ENCODE data around the gene AQP7. TPM values are rescaled to one million over a fixed set of nuclear protein-coding genes. Genes with fewer than 3 reads are reported as not detected.
"Not testable (repeated sequence)": the region's sequence is repeated elsewhere in the genome, so short reads cannot be mapped to it uniquely, and the experiment has no call there.

Gene AQP7
- total RNA-seq, 1 experiment from 2014 or later: 2.2 TPM

- POLR2A ChIA-PET; intact Hi-C loops (cut with micrococcal nuclease; ENCODE audit: unreplicated experiment); H3K4me3 Mint-ChIP-seq (ENCODE audit: unreplicated experiment); H3K4me1 ChIP-seq; H3K36me3 ChIP-seq (ENCODE audit: control insufficient read depth, insufficient read depth, low read length); H3K9me3 Mint-ChIP-seq (ENCODE audit: unreplicated experiment); H3K36me3 Mint-ChIP-seq (ENCODE audit: insufficient read depth, unreplicated experiment); H3K27me3 Mint-ChIP-seq (ENCODE audit: insufficient read depth, unreplicated experiment); H3K4me3 ChIP-seq (ENCODE audit: low read depth, low read length); DNase-seq; CTCF ChIA-PET; H3K27me3 ChIP-seq (replicated peaks; ENCODE audit: control insufficient read depth, insufficient read depth, low read length); BruUV-seq (replicated peaks); H3K9me3 ChIP-seq; H3K27ac Mint-ChIP-seq (ENCODE audit: unreplicated experiment): not testable (repeated sequence)
- H3K4me1 Mint-ChIP-seq (ENCODE audit: low read depth, unreplicated experiment): peaks cover 17% of the 10 kb centered on the region
Observed at GRCh38 chr9:33386641-33386996, 15.7 kb downstream of the AQP7 start.

GRCh38 chr9:33385979-33386640 is 16.3 kb downstream of the AQP7 start:
- H3K27ac Mint-ChIP-seq (ENCODE audit: unreplicated experiment); POLR2A ChIA-PET; H3K27me3 ChIP-seq (replicated peaks; ENCODE audit: control insufficient read depth, insufficient read depth, low read length); intact Hi-C loops (cut with micrococcal nuclease; ENCODE audit: unreplicated experiment); H3K36me3 ChIP-seq (ENCODE audit: control insufficient read depth, insufficient read depth, low read length); BruUV-seq (replicated peaks); H3K4me3 Mint-ChIP-seq (ENCODE audit: unreplicated experiment); H3K9me3 ChIP-seq; H3K4me1 ChIP-seq; H3K36me3 Mint-ChIP-seq (ENCODE audit: insufficient read depth, unreplicated experiment); H3K4me3 ChIP-seq (ENCODE audit: low read depth, low read length); H3K9me3 Mint-ChIP-seq (ENCODE audit: unreplicated experiment); DNase-seq; H3K27me3 Mint-ChIP-seq (ENCODE audit: insufficient read depth, unreplicated experiment); CTCF ChIA-PET: not testable (repeated sequence)
- peaks cover 17% of the 10 kb centered on the region for H3K4me1 Mint-ChIP-seq (ENCODE audit: low read depth, unreplicated experiment)

GRCh38 chr9:33385536-33385935 is 16.8 kb downstream of the AQP7 start:
- H3K36me3 Mint-ChIP-seq (ENCODE audit: insufficient read depth, unreplicated experiment): not testable (repeated sequence)

GRCh38 chr9:33383396-33383795 is 19.0 kb downstream of the AQP7 start:
- H3K9me3 Mint-ChIP-seq (ENCODE audit: unreplicated experiment); H3K4me3 Mint-ChIP-seq (ENCODE audit: unreplicated experiment); BruUV-seq (replicated peaks); DNase-seq; H3K36me3 ChIP-seq (ENCODE audit: control insufficient read depth, insufficient read depth, low read length); H3K27me3 Mint-ChIP-seq (ENCODE audit: insufficient read depth, unreplicated experiment); intact Hi-C loops (cut with micrococcal nuclease; ENCODE audit: unreplicated experiment); CTCF ChIA-PET; H3K36me3 Mint-ChIP-seq (ENCODE audit: insufficient read depth, unreplicated experiment); H3K4me1 Mint-ChIP-seq (ENCODE audit: low read depth, unreplicated experiment); H3K27me3 ChIP-seq (replicated peaks; ENCODE audit: control insufficient read depth, insufficient read depth, low read length); H3K4me3 ChIP-seq (ENCODE audit: low read depth, low read length); H3K9me3 ChIP-seq; POLR2A ChIA-PET; H3K4me1 ChIP-seq: not testable (repeated sequence)
- peak overlapping the region; percentile 67 for H3K27ac Mint-ChIP-seq (ENCODE audit: unreplicated experiment)

More at GRCh38 chr9:33385536-33385935, 16.8 kb downstream of the AQP7 start:
- H3K4me3 Mint-ChIP-seq (ENCODE audit: unreplicated experiment); H3K9me3 Mint-ChIP-seq (ENCODE audit: unreplicated experiment); H3K27me3 Mint-ChIP-seq (ENCODE audit: insufficient read depth, unreplicated experiment); CTCF ChIA-PET; intact Hi-C loops (cut with micrococcal nuclease; ENCODE audit: unreplicated experiment); BruUV-seq (replicated peaks); H3K36me3 ChIP-seq (ENCODE audit: control insufficient read depth, insufficient read depth, low read length); H3K27me3 ChIP-seq (replicated peaks; ENCODE audit: control insufficient read depth, insufficient read depth, low read length); DNase-seq; POLR2A ChIA-PET; H3K4me3 ChIP-seq (ENCODE audit: low read depth, low read length); H3K27ac Mint-ChIP-seq (ENCODE audit: unreplicated experiment); H3K9me3 ChIP-seq; H3K4me1 ChIP-seq: not testable (repeated sequence)
- peaks cover 16% of the 10 kb centered on the region for H3K4me1 Mint-ChIP-seq (ENCODE audit: low read depth, unreplicated experiment)

DNA sequence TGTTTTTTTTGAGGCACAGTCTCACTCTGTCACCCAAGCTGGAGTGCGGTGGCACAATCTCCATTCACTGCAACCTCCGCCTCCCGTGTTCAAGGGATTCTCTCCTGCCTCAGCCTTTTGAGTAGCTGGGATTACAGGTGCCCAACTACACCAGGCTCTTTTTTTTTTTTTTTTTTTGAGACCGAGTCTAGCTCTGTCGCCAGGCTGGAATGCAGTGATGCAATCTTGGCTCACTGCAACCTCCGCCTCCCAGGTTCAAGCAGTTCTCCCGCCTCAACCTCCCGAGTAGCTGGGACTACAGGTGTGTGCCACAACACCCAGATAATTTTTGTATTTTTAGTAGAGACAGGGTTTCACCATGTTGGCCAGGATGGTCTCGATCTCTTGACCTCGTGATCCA is 20.0 kb downstream of the AQP7 start:
- H3K4me3 ChIP-seq (ENCODE audit: low read depth, low read length); H3K27me3 Mint-ChIP-seq (ENCODE audit: insufficient read depth, unreplicated experiment); H3K36me3 ChIP-seq (ENCODE audit: control insufficient read depth, insufficient read depth, low read length); H3K9me3 Mint-ChIP-seq (ENCODE audit: unreplicated experiment); intact Hi-C loops (cut with micrococcal nuclease; ENCODE audit: unreplicated experiment); H3K4me3 Mint-ChIP-seq (ENCODE audit: unreplicated experiment); H3K36me3 Mint-ChIP-seq (ENCODE audit: insufficient read depth, unreplicated experiment); H3K9me3 ChIP-seq; BruUV-seq (replicated peaks); H3K27me3 ChIP-seq (replicated peaks; ENCODE audit: control insufficient read depth, insufficient read depth, low read length): not testable (repeated sequence)
- POLR2A ChIA-PET: interaction anchor here (0.6 kb wide), 2 partner anchors 10 to 698 kb away, joined by 4 to 9 read pairs; no protein-coding TSS in a partner anchor
- Mint-ChIP-seq H3K27ac (ENCODE audit: unreplicated experiment) (peak overlapping the region; percentile 67), H3K4me1 (ENCODE audit: low read depth, unreplicated experiment) (peaks cover 14% of the 10 kb centered on the region)
- CTCF ChIA-PET: interaction anchor here (1.8 kb wide), 1 partner anchor 84 kb away, joined by 5 read pairs; no protein-coding TSS in a partner anchor
- DNase-seq: peak; percentile 41 to 61
- peaks cover 14% of the 10 kb centered on the region for H3K4me1 ChIP-seq
